LNCAP (cell line): Measurements from ENCODE around the gene C1QL4.

Source experiments
- CTCF ChIP-seq: fragments of 450-650 bp; IDR thresholded peaks from 2 replicates; pipeline ENCODE4 v1.5.1; 2017; ENCODE audit warnings: mild to moderate bottlenecking

C1QL4 gene

GRCh38 chr12:49340971-49341776, 4.2 kb upstream of the C1QL4 start:
- TF ChIP-seq CTCF = no peak

- TF ChIP-seq CTCF = no peak
Observed at GRCh38 chr12:49340095-49340870, 3.3 kb upstream of the C1QL4 start.

- no peak for TF ChIP-seq CTCF
Observed at GRCh38 chr12:49339464-49339861, 2.5 kb upstream of the C1QL4 start.

GRCh38 chr12:49338830-49339463, 2.0 kb upstream of the C1QL4 start:
- TF ChIP-seq CTCF = no peak

- no peak for TF ChIP-seq CTCF
Observed at GRCh38 chr12:49335955-49336644, 888 bp downstream of the C1QL4 start.

- no peak for TF ChIP-seq CTCF
Observed at GRCh38 chr12:49335118-49335954, 1.7 kb downstream of the C1QL4 start.
